GM13977 (cell line): ENCODE measurements around the gene OSBPL1A.

ENCODE experiments used
- DNase-seq: peaks from one replicate; pipeline ENCODE4 v3.0.0; 2012; ENCODE audit warnings: low spot score
- in situ Hi-C: fragments of 300-500 bp; cut with MboI; formaldehyde crosslinking; loops from one replicate; pipeline ENCODE4 v1.12.0; 2022; ENCODE audit warnings: low sequenced_read_pairs, low pct_unique_long_range_greater_than_20kb, mixed read lengths, inconsistent platforms; ENCODE audit not compliant: unreplicated experiment
- TF ChIP-seq, protein P1 (sequence below): IDR thresholded peaks from 2 replicates; pipeline ENCODE4 v1.5.1; 2012; ENCODE audit warnings: mild to moderate bottlenecking, control low read depth; ENCODE audit not compliant: insufficient read depth; ENCODE audit errors: extremely low read depth, missing control alignments

OSBPL1A gene

DNA sequence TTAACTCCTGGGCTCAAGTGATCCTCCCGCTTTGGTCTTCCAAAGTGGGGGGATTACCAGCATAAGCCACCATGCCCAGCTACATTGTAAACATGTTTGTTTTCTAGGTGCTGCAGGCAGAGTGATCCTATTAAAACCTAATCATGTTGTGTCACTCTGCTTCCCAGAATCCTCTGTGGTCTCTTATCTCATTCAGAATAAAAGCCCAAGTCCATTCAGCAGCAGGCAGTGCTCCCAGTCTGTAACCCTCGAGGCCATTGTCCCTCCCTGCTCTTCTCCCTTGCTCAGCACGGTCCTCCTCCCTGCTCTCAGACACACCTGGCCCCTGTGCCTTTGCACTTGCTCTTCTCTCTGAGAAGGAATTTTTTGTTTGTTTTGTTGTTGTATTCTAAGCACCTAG, 269.9 kb downstream of the OSBPL1A start:
- TF ChIP-seq, protein P1, sequence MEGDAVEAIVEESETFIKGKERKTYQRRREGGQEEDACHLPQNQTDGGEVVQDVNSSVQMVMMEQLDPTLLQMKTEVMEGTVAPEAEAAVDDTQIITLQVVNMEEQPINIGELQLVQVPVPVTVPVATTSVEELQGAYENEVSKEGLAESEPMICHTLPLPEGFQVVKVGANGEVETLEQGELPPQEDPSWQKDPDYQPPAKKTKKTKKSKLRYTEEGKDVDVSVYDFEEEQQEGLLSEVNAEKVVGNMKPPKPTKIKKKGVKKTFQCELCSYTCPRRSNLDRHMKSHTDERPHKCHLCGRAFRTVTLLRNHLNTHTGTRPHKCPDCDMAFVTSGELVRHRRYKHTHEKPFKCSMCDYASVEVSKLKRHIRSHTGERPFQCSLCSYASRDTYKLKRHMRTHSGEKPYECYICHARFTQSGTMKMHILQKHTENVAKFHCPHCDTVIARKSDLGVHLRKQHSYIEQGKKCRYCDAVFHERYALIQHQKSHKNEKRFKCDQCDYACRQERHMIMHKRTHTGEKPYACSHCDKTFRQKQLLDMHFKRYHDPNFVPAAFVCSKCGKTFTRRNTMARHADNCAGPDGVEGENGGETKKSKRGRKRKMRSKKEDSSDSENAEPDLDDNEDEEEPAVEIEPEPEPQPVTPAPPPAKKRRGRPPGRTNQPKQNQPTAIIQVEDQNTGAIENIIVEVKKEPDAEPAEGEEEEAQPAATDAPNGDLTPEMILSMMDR: no peak
- in situ Hi-C loops: no loop called here
- no peak for DNase-seq

DNA sequence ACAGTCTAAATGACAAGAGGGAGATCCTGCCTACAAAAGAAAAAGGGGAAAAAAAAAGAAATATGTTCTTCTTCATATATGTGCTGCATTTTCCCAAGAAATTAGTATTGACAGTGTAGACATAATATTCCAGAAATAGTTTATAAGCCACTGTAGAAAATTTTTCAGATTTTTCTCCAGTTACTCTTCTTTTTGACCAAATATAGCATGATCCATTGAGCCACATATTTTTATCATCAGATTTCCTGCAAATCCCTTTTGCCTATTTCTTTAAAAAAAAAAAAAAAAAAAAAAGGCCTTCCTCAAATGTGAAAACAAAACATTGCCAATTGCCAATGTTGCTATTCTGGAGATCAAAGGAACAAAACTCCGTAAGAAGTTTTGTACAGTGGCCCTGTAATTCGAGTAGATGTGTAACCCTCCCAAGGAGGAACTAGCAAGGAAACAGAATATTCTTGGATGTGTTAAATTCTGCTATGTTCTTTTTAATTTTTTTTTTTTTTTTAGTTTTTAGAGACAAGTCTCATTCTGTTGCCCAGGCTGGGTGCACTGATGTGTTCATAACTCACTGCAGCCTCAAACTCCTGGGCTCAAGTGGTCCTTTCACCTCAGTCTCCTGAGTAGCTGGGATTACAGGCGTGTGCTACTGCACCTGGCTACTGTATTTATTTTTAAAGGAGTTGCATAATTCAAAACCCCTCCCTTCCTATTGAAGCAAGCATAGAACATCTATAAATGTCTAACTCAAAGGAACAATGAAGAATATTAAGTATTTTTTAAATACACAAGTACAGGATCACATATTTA, 271.3 kb downstream of the OSBPL1A start:
- no peak for DNase-seq
- TF ChIP-seq, protein P1: no peak
- in situ Hi-C loops: no loop called here

GRCh38 chr18:24121625-24122024, 276.0 kb downstream of the OSBPL1A start:
- in situ Hi-C loops: no loop called here
- TF ChIP-seq, protein P1: no peak
- DNase-seq: no peak

- TF ChIP-seq, protein P1: no peak
- in situ Hi-C loops: no loop called here
Observed at GRCh38 chr18:24120676-24121075, 276.9 kb downstream of the OSBPL1A start.

DNA sequence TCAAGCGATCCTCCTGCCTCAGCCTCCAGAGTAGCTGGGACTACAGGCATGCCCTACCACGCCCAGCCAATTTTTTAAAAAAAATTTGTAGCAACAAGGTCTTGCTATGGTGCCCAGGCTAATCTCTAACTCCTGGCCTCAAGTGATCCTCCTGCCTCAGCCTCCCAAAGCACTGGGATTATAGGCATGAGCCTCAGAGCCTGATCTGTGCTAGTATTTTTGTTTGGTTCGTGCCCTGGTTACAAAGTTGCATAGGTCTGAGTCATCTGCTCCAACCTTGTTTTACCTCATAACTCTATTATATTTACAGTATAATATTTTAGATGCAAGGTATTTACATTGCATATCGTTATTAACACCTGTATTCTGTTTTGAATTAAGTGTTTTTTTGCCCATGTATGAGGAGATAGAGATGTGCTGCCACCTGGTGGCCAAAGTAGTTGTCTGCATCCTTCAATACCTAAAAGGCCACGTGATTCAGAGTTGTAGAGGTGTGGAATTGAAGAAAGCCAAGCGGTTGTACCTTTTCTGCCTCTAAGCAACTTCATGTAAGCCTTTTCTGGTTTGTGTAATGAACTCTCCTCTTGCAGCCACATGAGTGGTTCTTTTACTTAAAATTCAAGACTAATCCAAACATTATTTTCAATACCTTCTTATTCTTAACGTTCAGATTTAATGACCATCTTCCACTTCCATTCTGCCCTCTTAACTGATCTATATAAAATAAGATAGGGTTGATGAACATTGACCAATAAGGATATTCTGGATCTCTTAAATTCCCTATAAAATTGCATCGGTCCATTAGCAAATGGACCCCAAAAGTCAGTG, 278.7 kb downstream of the OSBPL1A start:
- TF ChIP-seq, protein P1: peak; percentile 78
- DNase-seq: peak; percentile 65
- in situ Hi-C loops: no loop called here

More at GRCh38 chr18:24120676-24121075, 276.9 kb downstream of the OSBPL1A start:
- no peak for DNase-seq

- no peak for DNase-seq
- in situ Hi-C loops: no loop called here
Observed at GRCh38 chr18:24115628-24116027, 282.0 kb downstream of the OSBPL1A start.

More at GRCh38 chr18:24115628-24116027, 282.0 kb downstream of the OSBPL1A start:
- TF ChIP-seq, protein P1: no peak
